Renal cortical epithelial cell (primary cell): ENCODE data around the gene LARGE1. TPM values are rescaled to one million over a fixed set of nuclear protein-coding genes. Genes with fewer than 3 reads are reported as not detected.

ENCODE experiments used
- DNase-seq: peaks from one replicate; pipeline ENCODE4 v3.0.0-alpha.2; 2011; ENCODE audit warnings: low read depth
- total RNA-seq: library from RNA; depleted of rRNA; stranded (reverse); fragments of >200 nt; gene quantifications from 2 replicates; pipeline ENCODE4 v1.2.3, GENCODE V29; 2014

The LARGE1 gene
- total RNA-seq, 1 donor from 2014 or later: 20.6 TPM

DNA sequence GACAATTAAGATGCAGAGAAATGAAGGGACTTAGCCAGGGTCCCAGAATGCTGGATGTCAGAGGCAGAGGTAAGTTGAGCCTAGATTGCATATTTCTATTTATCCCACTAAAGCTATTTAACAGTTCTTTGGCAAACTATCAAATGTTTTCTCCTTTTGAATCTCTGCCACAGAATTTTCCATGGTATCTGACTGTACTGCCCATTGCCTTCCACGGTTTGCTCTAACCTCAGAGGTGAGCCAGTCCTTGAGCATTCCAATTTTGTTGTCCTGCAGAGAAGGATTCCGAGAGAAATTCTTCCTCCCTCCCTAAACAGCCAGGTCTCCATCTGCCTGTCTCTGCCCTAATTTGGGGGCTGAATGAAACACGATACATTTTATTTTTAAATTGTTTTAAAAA lies 493.8 kb downstream of the LARGE1 start:
- DNase-seq: no peak

DNA sequence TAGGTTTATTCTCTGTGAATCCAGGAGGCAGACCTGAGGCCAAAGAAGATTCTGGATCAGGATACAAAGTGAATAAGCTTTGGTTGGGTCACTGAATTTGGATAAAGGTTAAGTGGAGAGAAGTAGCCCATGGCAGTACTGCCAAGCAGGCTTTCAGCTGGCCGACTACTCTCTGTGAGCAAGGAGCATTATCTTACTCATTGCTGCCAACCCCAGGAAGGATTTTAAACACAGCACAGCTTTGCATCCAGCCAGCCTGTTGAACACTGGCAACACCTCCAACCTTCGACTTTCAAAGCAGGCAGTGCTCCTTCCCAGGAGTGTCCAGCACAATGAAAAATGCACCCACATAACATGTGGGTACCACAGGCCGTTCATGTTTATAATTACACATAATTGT lies 498.4 kb downstream of the LARGE1 start:
- DNase-seq: no peak

DNA sequence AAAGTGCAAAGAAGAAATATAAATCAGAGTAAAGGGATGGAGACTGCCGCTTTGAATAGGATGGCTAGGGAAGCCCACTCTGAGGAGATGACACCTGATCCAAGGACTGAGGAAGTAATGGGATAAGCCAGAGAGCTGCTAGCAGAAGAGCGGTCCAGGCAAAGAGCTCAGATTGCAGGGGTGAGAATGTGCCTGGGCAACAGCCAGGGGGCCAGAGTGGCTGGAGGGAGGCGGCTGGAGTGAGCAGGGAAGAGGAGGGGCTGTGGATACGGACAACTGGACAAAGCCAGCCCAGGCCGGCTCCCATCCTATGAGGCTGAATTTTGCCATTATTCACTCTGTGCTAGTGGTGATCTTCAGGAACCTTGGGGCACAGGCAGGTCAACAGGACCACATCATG lies 501.8 kb downstream of the LARGE1 start:
- no peak for DNase-seq

DNA sequence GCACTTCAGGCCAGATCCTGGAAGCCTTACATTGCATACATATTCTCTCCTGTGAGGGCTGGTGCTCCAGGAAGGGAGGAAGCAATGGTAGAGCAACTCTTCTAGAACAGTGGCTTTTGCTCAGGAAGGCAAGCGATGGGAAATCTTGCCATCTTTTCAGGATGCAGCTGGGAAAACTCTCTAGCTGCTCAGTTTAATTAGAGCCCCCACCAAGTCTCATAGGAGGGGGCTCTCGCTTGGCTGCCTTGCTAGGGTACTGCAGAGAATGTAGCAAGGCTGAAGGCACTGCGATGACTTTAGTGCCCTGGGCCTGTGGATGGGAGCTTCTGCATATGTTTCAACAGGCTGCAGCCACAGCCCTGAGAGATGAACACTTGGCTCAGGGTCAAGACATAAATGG lies 504.9 kb downstream of the LARGE1 start:
- no peak for DNase-seq

DNA sequence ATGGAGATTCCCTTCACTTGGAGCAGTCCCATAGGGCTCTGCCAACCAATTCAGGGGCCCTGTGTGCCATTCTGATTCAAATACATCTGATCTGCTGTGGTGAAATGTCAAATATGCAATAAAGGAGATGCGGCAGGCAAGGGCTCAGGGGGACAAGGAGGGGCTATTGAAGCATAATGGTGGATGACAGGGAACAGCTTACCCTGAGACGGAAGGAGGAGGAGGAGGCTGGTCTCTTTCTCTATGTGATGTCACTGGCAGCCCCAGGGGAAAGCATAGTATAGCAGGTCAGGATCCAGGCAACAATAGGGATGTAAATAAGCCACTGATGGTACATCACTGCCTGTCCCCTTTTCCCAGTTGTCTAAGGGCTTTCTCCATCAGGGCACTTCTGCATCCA lies 511.2 kb downstream of the LARGE1 start:
- no peak for DNase-seq

DNA sequence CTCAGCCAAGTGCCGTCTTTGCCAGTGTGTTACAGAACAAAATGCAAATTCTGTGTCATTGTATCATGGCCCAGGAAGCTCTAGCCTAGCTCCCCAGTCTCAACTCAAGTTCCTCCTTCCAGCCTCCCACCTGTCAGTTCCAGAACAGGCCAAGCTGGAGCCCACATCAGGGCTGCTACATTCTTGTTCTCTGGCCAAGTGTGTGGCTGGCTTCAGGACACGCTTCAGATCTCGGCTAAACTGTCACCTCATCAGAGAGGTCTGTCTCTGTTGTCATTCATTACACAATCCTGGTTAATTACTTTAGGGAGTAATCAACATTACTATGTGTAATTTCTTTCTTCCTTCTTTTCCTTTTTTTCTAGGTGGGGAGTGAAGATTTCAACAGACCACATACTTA lies 515.1 kb downstream of the LARGE1 start:
- DNase-seq: peak; percentile 94

DNA sequence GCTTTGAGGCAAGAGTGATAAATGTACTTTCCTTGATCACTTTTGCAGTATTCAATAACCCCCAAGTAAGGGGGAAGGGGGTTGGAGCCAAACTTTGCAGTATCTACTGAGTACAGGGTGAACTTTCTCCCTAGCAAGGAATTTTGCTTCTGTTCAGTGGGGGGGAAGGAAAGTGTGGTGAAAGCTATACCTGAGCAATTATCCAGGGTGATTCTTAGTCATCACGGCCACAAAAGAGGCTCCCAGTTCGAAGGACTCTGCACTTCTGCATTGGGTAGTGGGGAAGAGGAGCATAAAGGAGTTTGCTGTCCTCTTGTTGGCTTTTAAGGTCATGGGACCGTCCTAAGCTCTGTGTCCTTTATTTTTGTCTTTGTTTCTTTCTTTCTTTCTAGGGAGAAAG lies 515.6 kb downstream of the LARGE1 start:
- DNase-seq: peak; percentile 70

DNA sequence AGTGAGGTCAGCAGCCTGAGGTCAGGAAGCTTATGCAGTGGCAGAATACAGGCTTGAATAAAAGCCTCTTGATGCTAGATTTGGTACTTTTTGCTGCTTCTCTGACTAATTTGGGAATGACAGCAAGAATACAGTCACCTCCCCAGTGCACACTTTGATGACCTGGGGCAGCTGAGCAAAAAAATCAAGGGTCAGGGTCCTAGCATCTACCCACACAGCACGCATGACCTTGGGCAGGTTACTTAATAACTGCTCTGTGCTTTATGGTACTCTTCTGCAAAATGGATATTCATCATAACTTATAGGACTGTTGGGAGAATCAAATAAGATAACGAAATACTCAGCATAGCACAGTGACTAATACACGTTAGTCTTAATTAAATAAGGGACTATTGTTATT lies 518.0 kb downstream of the LARGE1 start:
- DNase-seq: no peak

DNA sequence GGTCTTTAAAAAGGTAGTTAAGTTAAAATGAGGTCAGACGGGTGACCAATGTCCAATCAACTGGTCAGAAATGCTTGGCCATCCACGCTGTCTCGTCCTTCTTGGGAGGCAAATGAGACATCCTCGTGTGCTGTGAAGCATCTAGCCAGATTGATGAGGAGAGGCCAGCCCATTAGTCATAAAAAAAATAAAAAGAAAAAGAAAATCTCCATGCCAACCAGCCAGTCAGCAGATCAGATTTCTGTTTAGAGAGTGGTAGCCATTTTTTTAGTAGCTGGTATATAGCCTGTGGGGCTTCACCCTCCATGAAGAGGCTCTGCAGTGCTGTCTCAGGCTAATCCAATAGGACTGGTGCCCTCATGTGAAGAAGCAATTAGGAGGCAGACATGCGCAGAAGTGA lies 519.0 kb downstream of the LARGE1 start:
- peak; percentile 79 for DNase-seq

DNA sequence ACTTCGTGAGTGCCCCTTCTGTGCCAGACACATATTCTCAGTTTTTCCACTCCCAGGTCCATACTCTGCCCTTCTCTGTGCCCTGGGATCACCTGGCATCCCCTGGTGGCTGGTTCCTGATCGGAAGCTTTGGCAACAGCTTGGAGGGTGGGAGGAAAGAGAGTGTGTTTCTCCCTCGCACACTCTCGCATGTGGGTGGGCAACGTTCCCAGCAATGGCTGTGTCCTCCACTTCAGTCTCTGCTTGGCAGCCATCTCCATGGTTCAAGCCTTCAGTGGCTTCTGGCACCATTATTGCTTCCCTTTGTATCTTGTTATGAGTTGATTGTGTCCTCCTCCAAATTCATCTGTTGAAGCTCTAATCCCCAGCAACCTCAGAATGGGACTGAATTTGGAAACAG lies 519.4 kb downstream of the LARGE1 start:
- no peak for DNase-seq

DNA sequence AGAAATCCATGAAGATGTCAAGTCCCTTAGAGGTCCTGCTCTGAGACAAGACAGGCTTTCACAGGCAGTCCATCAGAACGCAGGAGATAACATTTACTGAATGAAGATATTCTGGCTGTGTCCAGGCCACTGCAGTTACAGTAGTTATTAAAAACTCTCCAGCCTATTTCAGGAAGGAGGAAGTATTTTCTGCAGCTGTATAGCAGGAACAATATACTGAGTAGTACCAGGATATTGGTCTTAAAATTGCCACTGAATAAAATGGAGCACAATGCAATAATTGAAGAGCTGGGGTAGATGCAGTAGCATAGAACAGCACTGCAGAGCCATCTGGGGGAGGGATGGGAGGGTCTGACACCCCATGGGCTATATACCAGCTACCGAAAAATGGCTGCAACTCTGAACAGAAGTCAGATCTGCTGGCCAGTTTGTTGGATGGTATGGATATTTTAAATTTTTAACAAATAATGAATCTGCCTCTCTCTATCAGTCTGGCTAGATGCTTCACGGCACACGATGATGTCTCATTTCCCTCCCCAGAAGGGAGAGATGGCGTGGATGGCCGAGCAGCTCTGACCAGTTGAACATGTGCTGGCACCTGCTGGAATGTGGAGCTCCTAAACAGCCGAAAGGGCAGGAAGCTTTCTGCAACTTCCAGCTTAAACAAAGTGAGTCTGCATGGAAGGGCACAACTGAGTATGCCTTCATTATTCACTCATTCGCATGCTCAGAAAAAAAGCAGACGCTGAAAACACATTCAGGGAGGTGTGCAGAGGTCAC lies 520.0 kb downstream of the LARGE1 start:
- DNase-seq: peak; percentile 72

DNA sequence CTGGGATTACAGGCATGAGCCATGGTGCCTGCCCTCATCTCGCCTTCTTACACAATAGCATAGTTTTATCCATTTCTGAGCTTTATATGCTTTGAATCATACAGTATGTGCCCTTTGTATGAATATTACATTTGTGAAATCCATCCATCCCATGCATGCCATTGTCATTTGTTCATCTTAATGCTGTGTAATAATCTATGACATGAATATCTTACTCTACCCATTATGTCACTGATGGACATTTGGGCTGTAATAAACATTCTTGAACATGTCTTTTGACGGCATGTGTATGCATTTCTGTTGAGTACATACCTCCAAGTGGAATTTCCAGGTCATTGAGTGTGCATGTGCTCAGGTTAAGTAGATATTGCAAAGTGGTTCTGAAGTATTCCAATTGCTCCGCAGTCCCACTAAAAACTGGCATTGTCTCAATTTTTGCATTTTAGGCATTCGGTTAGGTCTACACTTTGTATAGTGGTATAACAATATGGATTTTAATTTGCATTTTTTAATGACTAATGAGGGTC lies 522.8 kb downstream of the LARGE1 start:
- no peak for DNase-seq

DNA sequence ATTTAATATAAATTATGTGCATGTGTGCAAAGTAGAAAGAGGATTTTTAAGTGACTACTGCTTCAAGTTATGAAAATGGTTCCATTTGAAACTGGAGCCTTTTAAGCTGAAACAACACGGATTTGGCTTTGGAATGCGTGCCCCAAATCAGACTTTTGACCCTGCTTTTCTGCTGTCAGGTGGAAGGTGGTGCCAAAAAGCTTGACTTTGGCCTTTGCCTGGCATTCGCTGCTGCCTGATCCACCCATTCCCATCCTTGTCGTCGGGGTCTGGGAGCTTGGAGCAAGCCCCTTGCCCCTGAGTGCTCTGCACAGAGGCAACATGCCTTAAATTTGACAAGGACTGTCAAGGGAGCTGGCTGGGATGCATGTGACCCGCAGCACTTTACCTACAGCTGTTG lies 526.8 kb downstream of the LARGE1 start:
- DNase-seq: no peak

DNA sequence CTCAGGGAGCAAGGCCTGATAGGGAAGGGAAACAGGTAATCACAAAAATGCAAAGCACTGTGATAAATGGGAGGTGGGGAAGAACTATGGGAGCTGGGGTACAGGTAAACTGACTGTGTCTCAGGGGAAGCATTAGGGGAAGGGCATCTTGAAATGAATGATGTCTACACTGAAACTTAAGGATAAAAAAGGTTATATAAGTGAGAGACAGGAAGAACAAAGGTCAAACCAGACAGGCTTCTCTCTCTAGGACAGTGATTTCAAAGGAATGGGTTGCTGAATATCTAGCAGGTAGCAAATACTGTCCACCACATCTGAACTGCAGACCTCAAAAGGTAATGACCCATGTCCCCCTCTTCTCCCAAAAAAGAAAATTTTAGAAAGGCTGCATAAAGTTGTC lies 529.0 kb downstream of the LARGE1 start:
- DNase-seq: no peak

DNA sequence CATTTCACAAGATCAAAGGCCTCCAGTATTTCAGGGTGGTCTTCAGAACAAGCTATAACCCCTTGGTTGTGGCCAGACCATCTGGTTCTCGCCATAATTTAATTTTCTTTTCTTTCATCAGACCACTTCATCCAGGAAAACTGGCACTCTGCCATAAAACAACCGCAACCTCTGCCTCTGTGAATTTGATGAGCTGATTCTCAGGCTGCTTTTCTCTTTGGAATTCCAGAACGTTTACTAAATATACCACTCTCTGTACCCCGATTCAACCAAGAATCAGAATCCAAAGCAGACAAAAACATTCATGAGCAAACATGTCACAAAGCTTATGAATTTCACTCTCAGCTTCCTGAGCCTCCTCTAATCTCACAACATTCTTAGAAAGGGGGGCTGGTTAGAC lies 530.3 kb downstream of the LARGE1 start:
- DNase-seq: peak; percentile 16

DNA sequence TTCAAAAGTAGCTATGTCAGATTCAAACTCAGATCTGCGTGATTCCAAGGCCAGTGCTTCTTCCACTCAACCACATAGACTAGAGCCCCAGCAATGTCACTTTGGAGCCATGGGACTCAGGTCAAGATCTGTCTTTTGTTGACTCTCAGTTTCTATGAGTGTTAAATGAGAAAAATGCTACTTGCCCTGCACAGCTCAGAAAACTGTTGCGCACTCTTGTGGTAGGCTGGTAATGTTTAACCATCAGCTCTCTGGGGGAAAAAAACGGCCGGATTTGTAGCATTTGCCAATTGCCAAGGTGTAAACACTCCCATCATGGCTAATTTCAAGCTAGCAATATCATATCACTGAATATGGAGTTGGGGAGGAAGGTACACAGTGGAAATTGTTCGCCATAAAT lies 534.0 kb downstream of the LARGE1 start:
- peak; percentile 17 for DNase-seq

DNA sequence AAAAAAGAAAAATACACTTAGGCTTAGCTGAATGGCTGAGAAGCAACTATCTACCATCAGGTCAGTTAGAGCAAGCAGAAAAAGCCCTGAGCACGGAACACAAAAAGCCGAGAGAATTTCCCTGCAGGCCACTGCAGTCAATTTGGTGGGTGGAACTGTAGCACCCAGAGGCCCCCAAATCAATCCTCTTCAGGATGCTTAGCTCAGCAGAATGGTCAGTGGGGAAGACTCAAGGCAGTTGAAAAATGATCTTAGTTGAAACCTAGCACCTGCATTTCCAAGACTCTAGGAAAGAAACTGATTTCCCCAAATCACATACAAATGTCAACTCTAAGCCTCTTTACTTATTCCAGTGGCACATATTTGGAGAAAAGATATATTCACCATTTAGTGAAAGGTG lies 534.7 kb downstream of the LARGE1 start:
- no peak for DNase-seq

DNA sequence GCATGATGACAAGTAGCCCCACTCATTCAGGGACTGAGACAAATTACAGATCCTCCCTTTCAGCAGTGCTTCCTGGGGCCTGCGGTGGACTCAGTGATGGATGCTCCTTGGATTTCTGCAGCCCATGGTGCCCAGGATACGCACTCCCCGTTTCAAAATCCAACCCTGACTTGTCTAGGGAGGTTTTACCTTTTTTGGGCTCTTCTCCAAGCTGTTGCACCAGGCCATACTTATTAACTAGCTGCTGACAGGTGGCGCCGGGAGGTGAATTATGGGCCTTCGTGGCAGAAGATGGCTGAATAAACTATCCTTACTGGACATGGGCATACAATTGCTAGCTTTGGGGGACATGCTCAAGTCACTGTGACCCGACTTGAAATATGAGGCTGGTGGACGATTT lies 537.8 kb downstream of the LARGE1 start:
- DNase-seq: peak; percentile 71

DNA sequence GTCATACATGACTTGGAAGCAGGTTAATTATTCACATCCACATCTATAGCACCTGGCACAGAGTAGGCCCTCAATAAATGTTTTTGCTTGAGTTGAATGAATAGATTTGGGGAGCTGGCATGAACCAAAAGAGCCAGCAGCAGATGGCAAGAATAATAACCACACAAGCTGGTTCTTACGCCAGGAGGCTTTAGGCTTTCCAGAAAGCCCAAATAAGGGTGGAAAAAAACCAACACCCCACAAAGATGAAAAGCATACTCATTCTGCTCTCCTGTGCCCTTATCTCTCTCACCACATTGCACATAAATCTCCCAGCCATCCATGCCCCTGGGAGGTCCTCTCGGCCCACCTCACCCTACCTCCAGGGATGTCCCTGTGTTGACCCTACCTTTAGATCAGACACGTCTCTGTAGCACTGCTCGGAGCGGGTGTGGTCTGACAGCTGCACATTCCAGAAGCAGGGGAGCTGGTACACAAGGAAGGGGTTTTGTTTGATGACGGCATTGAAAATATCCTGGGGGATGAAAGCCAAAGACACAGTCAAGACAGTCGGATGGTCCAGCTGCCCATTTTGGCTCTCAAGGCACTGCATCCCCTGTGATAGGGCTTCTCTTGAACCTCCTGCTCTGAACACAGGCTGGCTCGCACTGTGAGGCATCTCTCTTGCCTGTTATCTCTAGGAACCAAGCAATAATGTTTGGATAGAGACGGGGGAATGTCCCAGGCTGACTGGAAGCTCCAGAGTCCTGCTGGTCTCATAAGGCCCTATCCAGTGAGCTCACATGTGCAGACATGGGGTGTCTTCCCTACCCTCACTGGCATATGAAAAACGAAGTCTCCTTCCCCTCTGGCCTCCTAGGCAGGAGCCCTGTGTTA lies 538.5 kb downstream of the LARGE1 start:
- DNase-seq: no peak

DNA sequence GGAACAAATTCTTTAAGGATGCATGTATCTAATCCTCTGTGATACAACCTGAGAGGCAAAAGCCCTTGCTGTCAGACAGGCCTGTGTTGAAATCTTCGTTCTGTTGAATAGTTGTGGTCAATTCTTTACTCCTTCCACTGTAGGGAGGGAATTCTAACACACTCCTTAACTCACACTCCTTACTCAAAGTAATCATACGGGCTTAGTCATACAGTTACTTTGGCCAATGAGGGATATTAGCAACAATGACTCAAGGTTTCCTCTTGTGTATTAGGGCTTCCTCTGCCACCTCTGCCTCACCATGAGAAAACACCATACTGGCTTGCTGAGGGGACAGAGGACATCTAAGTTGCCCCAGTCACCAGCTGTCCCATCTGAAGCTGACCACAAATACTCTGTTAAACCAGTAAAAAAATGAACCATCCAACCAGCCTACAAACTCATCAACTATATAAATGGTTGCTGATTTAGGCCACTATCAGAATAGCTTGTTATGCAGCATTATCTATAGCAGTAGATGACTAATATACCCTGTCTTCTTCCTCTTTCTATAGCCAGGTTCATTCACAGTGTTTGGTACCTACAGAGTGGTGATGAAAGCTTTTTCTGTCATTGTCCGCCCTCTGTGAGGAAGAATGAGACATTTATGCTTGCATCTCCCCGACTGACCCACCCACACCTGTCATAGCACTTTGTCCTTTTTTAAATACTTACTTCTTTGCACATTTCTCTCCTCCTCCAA lies 539.3 kb downstream of the LARGE1 start:
- peak; percentile 97 for DNase-seq

DNA sequence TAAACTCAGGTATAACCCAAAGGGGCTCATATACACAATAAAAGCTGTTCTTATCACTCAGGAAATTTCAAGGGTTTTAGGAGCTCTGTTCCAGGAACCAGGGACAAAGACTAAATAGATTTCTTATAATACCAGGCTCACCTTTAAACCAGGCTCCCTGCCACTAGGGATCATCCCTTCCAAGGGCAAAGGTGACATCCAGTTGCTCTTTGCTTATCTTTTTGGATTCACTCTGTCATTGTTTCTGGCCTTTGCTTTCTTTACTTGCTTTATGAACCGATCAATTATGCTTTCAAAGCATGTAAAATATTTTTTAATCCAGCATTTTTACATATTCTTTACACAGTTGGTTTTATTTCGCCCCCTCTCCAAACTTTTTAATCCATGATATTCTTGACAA lies 540.4 kb downstream of the LARGE1 start:
- DNase-seq: no peak

DNA sequence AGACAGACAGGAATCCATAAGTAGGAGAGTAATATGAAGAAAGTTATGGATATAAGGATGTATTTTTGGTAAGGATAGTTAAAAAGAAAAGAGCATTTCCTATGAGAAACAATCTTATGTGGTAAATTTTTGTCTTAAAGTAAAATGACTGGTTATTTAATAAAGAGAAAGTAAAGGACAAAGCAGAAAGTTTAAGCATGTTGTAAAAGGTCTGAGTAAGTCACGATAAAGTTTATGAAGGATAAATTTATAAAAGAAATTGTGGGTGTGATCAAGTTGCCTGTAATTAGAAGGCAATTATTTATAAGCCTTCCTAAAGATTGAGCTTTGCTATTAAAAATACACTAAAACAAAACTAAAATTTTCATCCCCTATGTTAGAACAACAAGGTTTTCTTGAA lies 547.4 kb downstream of the LARGE1 start:
- DNase-seq: no peak
